ENCODE measurements around the gene LEFTY1.

DNA sequence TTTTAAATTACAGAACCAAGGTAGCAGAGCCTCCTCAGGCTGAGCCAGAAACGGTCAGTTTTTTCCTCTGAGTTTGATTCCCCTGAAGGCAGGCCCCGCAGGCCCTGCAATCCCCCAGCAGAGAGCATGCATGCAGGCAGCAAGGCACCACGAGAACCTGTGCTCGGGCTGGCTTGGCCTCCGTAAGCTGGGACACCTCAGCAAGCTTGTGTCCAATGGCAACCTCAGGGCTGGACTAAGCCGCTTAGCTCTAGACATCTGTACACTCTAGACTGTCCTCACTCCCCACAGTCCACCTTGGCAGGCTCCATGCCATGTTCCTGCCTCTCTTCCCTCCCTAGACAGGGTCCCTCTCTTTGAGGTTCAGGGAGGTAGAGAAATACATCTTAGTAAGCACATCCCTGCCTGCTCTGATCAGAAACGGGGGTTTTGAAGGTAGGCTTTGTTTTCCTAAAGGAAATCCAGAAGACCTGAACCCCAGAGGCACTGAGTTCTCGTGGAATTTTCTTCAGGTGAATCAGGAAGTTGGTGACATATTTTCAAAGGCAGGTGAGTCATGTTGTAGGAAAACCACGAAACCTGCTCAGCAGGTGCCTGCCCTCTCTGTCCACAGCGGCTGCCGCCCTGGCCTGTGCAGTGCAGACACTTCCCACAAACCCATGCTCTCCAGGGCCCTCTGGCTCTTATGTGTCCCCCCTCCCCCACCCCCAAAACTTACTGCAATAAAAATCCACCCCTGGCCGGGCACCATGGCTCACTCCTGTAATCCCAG, 13.7 kb downstream of the LEFTY1 start:
- TF ChIP-seq, protein P1, sequence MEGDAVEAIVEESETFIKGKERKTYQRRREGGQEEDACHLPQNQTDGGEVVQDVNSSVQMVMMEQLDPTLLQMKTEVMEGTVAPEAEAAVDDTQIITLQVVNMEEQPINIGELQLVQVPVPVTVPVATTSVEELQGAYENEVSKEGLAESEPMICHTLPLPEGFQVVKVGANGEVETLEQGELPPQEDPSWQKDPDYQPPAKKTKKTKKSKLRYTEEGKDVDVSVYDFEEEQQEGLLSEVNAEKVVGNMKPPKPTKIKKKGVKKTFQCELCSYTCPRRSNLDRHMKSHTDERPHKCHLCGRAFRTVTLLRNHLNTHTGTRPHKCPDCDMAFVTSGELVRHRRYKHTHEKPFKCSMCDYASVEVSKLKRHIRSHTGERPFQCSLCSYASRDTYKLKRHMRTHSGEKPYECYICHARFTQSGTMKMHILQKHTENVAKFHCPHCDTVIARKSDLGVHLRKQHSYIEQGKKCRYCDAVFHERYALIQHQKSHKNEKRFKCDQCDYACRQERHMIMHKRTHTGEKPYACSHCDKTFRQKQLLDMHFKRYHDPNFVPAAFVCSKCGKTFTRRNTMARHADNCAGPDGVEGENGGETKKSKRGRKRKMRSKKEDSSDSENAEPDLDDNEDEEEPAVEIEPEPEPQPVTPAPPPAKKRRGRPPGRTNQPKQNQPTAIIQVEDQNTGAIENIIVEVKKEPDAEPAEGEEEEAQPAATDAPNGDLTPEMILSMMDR (IDR thresholded peaks at IDR 0.05), result no peak
- TF ChIP-seq POLR2AphosphoS5 (IDR thresholded peaks at IDR 0.05; ENCODE audit: low read depth, low read length), result no peak
- TF ChIP-seq, protein P2, sequence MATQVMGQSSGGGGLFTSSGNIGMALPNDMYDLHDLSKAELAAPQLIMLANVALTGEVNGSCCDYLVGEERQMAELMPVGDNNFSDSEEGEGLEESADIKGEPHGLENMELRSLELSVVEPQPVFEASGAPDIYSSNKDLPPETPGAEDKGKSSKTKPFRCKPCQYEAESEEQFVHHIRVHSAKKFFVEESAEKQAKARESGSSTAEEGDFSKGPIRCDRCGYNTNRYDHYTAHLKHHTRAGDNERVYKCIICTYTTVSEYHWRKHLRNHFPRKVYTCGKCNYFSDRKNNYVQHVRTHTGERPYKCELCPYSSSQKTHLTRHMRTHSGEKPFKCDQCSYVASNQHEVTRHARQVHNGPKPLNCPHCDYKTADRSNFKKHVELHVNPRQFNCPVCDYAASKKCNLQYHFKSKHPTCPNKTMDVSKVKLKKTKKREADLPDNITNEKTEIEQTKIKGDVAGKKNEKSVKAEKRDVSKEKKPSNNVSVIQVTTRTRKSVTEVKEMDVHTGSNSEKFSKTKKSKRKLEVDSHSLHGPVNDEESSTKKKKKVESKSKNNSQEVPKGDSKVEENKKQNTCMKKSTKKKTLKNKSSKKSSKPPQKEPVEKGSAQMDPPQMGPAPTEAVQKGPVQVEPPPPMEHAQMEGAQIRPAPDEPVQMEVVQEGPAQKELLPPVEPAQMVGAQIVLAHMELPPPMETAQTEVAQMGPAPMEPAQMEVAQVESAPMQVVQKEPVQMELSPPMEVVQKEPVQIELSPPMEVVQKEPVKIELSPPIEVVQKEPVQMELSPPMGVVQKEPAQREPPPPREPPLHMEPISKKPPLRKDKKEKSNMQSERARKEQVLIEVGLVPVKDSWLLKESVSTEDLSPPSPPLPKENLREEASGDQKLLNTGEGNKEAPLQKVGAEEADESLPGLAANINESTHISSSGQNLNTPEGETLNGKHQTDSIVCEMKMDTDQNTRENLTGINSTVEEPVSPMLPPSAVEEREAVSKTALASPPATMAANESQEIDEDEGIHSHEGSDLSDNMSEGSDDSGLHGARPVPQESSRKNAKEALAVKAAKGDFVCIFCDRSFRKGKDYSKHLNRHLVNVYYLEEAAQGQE (IDR thresholded peaks at IDR 0.05; ENCODE audit: insufficient read depth in 1 of 2, low read depth in 2 of 2, low read length in 1 of 2), result no peak

All from Panc1 (cell line).